ENCODE data around the gene ITGAL.

The ITGAL gene

GRCh38 chr16:30548416-30549253 is 76.1 kb downstream of the ITGAL start:
- DNase-seq, result no peak

GRCh38 chr16:30551781-30552180 is 79.2 kb downstream of the ITGAL start:
- no peak for DNase-seq

GRCh38 chr16:30552956-30553355 is 80.4 kb downstream of the ITGAL start:
- DNase-seq, result no peak

GRCh38 chr16:30553393-30553899 is 80.9 kb downstream of the ITGAL start:
- DNase-seq, result no peak

- no peak for DNase-seq
Measured at GRCh38 chr16:30554557-30555314, 82.2 kb downstream of the ITGAL start.

- no peak for DNase-seq
Measured at GRCh38 chr16:30555315-30556124, 83.0 kb downstream of the ITGAL start.

GRCh38 chr16:30556125-30556473 is 83.6 kb downstream of the ITGAL start:
- no peak for DNase-seq

GRCh38 chr16:30557707-30557956 is 85.1 kb downstream of the ITGAL start:
- DNase-seq, result peak; percentile 42

- DNase-seq, result peak; percentile 98
Measured at GRCh38 chr16:30557957-30558788, 85.6 kb downstream of the ITGAL start, which contains the start of gene ZNF764. ZNF764 (minus strand) TSS chr16:30558374; CDS start chr16:30558182, 192 bp downstream.

- no peak for DNase-seq
Measured at GRCh38 chr16:30558789-30559377, 86.3 kb downstream of the ITGAL start.

- DNase-seq, result no peak
Measured at GRCh38 chr16:30559690-30560089, 87.1 kb downstream of the ITGAL start.

- DNase-seq, result no peak
Measured at GRCh38 chr16:30561089-30561816, 88.7 kb downstream of the ITGAL start.

GRCh38 chr16:30562021-30562420 is 89.5 kb downstream of the ITGAL start:
- no peak for DNase-seq

- DNase-seq, result no peak
Measured at GRCh38 chr16:30565526-30565925, 93.0 kb downstream of the ITGAL start.

GRCh38 chr16:30565984-30566383 is 93.4 kb downstream of the ITGAL start:
- DNase-seq, result no peak

- no peak for DNase-seq
Measured at GRCh38 chr16:30566531-30566930, 94.0 kb downstream of the ITGAL start.

- DNase-seq, result no peak
Measured at GRCh38 chr16:30567160-30567990, 94.8 kb downstream of the ITGAL start.

GRCh38 chr16:30567991-30568638 is 95.6 kb downstream of the ITGAL start:
- no peak for DNase-seq

GRCh38 chr16:30569281-30569680 is 96.7 kb downstream of the ITGAL start:
- no peak for DNase-seq

Measured in right hindlimb (tissue), 1 donor.